Fibroblast of the aortic adventitia (primary cell): ENCODE measurements around the gene BEGAIN. TPM values are rescaled to one million over a fixed set of nuclear protein-coding genes. Genes with fewer than 3 reads are reported as not detected.

Experiments used
- DNase-seq: peaks from one replicate; pipeline ENCODE4 v3.0.0-alpha.2; 2010; ENCODE audit warnings: low read depth
- H3K4me3 ChIP-seq: 2 replicates; pipeline ENCODE4 v1.5.1; 2011; ENCODE audit warnings: low read depth, mild to moderate bottlenecking, control low read depth, low read length, moderate library complexity
- CTCF ChIP-seq: IDR thresholded peaks from 2 replicates; pipeline ENCODE4 v1.5.1; 2011; ENCODE audit warnings: mild to moderate bottlenecking, low read length, control low read depth, inconsistent platforms; ENCODE audit not compliant: insufficient read depth
- total RNA-seq: library from RNA; depleted of rRNA; stranded (reverse); fragments of >200 nt; gene quantifications from 2 replicates; pipeline ENCODE4 v1.2.3, GENCODE V29; 2012; ENCODE audit warnings: low replicate concordance

Gene BEGAIN
- total RNA-seq, 1 donor = 0.18 TPM

GRCh38 chr14:100609331-100609870 lies 22.2 kb upstream of the BEGAIN start:
- H3K4me3 ChIP-seq = no peak overlapping the region
- DNase-seq = no peak
- no peak for TF ChIP-seq CTCF

GRCh38 chr14:100608586-100609330 lies 21.5 kb upstream of the BEGAIN start:
- no peak for TF ChIP-seq CTCF

GRCh38 chr14:100608064-100608463 lies 20.8 kb upstream of the BEGAIN start:
- DNase-seq = no peak
- TF ChIP-seq CTCF = no peak

More at GRCh38 chr14:100608586-100609330, 21.5 kb upstream of the BEGAIN start:
- H3K4me3 ChIP-seq = no peak overlapping the region
- DNase-seq = no peak

GRCh38 chr14:100607611-100607956 lies 20.4 kb upstream of the BEGAIN start:
- H3K4me3 ChIP-seq = no peak overlapping the region
- no peak for TF ChIP-seq CTCF
- no peak for DNase-seq

More at GRCh38 chr14:100608064-100608463, 20.8 kb upstream of the BEGAIN start:
- no peak overlapping the region for H3K4me3 ChIP-seq

- no peak for TF ChIP-seq CTCF
- DNase-seq = no peak
These were observed 19.7 kb upstream of the BEGAIN start for GRCh38 chr14:100606687-100607610.

GRCh38 chr14:100605706-100606686 lies 18.8 kb upstream of the BEGAIN start:
- H3K4me3 ChIP-seq = no peak overlapping the region
- TF ChIP-seq CTCF = no peak
- DNase-seq = no peak

More at GRCh38 chr14:100606687-100607610, 19.7 kb upstream of the BEGAIN start:
- no peak overlapping the region for H3K4me3 ChIP-seq
